GM12878 (cell line): ENCODE data around the gene PHACTR3. TPM values are rescaled to one million over a fixed set of nuclear protein-coding genes. Genes with fewer than 3 reads are reported as not detected.

Experiments
- ATAC-seq: fragments of 200-7000 bp; cut with Tn5 transposase; 3 replicates; pipeline ENCODE4 v1.9.1; 2020; ENCODE audit warnings: mild to moderate bottlenecking, moderate library complexity
- BruUV-seq: library from RNA; stranded (reverse); fragments of 400-500 nt; replicated peaks from 2 replicates; lab custom pipeline; 2021; lab: Mats Ljungman, UMichigan
- CTCF ChIA-PET: fragments of 300-600 bp; sonication (Branson Sonifier 250); formaldehyde crosslinking; extraction: SDS; loops from one replicate; lab custom pipeline; 2021; ENCODE audit warnings: inconsistent platforms; lab: Yijun Ruan, JAX
- POLR2A ChIA-PET: fragments of 350-600 bp; formaldehyde crosslinking; extraction: SDS; loops from one replicate; lab custom pipeline; 2021; ENCODE audit warnings: inconsistent platforms; lab: Charles Lee
- RAD21 ChIA-PET: fragments of 300-600 bp; sonication (Branson Sonifier 250); formaldehyde crosslinking; loops from one replicate; lab custom pipeline; 2023; ENCODE audit warnings: antibody characterized with exemption; ENCODE audit not compliant: unreplicated experiment; lab: Charles Lee
- SMC1A ChIA-PET: fragments of 300-600 bp; sonication (Branson Sonifier 250); formaldehyde crosslinking; loops from one replicate; lab custom pipeline; 2023; ENCODE audit not compliant: unreplicated experiment, uncharacterized antibody; lab: Charles Lee
- DNase-seq: peaks from one replicate; pipeline ENCODE4 v3.0.0-alpha.2; 2011; ENCODE audit warnings: low read depth, low spot score
- FAIRE-seq: peaks from 3 replicates; lab custom pipeline; 2011; peaks lifted over from hg19 to GRCh38; lab: Jason Lieb, UNC
- H2AFZ ChIP-seq: 2 replicates; pipeline ENCODE4 v1.6.0; 2011; ENCODE audit warnings: low read depth, low read length, control low read depth; ENCODE audit not compliant: control insufficient read depth
- H3K27ac ChIP-seq: 2 replicates; pipeline ENCODE4 v1.5.1; 2011; ENCODE audit warnings: control low read depth; ENCODE audit not compliant: control insufficient read depth, insufficient read depth
- H3K27me3 ChIP-seq, 2 experiments: replicated peaks in 1 of 2; 2 replicates each; pipeline versions ENCODE4 v1.6.0 to v1.6.1; 2011; ENCODE audit warnings: low read length in 1 of 2; ENCODE audit not compliant: control insufficient read depth in 2 of 2, insufficient read depth in 2 of 2
- H3K36me3 ChIP-seq, 2 experiments: 2 replicates each; pipeline ENCODE4 v1.5.1; 2011; ENCODE audit warnings: low read length in 1 of 2; ENCODE audit not compliant: control insufficient read depth in 2 of 2, insufficient read depth in 2 of 2
- H3K4me1 ChIP-seq: 2 replicates; pipeline ENCODE4 v1.6.1; 2011; ENCODE audit warnings: mild to moderate bottlenecking, low read length, moderate library complexity, mixed read lengths; ENCODE audit not compliant: control insufficient read depth, insufficient read depth
- H3K4me2 ChIP-seq: 2 replicates; pipeline ENCODE4 v1.6.0; 2011; ENCODE audit warnings: control low read depth; ENCODE audit not compliant: control insufficient read depth, insufficient read depth
- H3K4me3 ChIP-seq: fragments of 200-600 bp; sonication (generic); 2 replicates; pipeline ENCODE4 v1.5.1; 2016
- H3K79me2 ChIP-seq: 2 replicates; pipeline ENCODE4 v1.6.0; 2011; ENCODE audit warnings: low read length; ENCODE audit not compliant: control insufficient read depth, insufficient read depth
- H3K9ac ChIP-seq: 2 replicates; pipeline ENCODE4 v1.8.0; 2011; ENCODE audit warnings: low read length, control low read depth, mixed read lengths; ENCODE audit not compliant: control insufficient read depth, insufficient read depth
- H3K9me3 ChIP-seq: replicated peaks from 3 replicates; pipeline ENCODE4 v1.5.1; 2011; ENCODE audit warnings: mild to moderate bottlenecking, low read length; ENCODE audit not compliant: control insufficient read depth, insufficient read depth
- H4K20me1 ChIP-seq: 2 replicates; pipeline ENCODE4 v1.6.0; 2011; ENCODE audit not compliant: control insufficient read depth, insufficient read depth
- ASH2L ChIP-seq: fragments of 300-600, 200-600 bp; sonication (generic); IDR thresholded peaks from 2 replicates; pipeline ENCODE4 v1.6.1; 2017; ENCODE audit warnings: low read depth, mild to moderate bottlenecking, borderline replicate concordance
- CEBPB ChIP-seq, 2 experiments: fragments of 150-350 bp in 1 of 2; IDR thresholded peaks; 2 replicates each; pipeline ENCODE4 v1.6.1; 2012 to 2014; ENCODE audit warnings: low read depth in 2 of 2, low read length in 2 of 2, borderline replicate concordance in 1 of 2, inconsistent platforms in 1 of 2
- CEBPZ ChIP-seq: fragments of 150-350 bp; IDR thresholded peaks from 2 replicates; pipeline ENCODE4 v1.6.1; 2016; ENCODE audit warnings: low read depth, low read length
- FOS ChIP-seq: IDR thresholded peaks from 3 replicates; pipeline ENCODE4 v1.6.1; 2011; ENCODE audit warnings: borderline replicate concordance; ENCODE audit not compliant: insufficient read length; ENCODE audit errors: extremely low read depth
- ZBTB33 ChIP-seq: fragments of 450-650 bp; IDR thresholded peaks from 2 replicates; pipeline ENCODE4 v1.6.1; 2017; ENCODE audit warnings: mild to moderate bottlenecking
- ZNF207 ChIP-seq: fragments of 450-650 bp; IDR thresholded peaks from 2 replicates; pipeline ENCODE4 v1.6.1; 2014; ENCODE audit warnings: antibody characterized with exemption, mild to moderate bottlenecking, borderline replicate concordance
- ZNF622 ChIP-seq: fragments of 450-650 bp; IDR thresholded peaks from 2 replicates; pipeline ENCODE4 v1.6.1; 2017; ENCODE audit warnings: mild to moderate bottlenecking, inconsistent platforms
- WGBS: methylation state at CpG from one replicate; pipeline ENCODE4 v1.1.6; 2016; ENCODE audit warnings: low lambda C conversion rate; ENCODE audit not compliant: insufficient replicate concordance, insufficient coverage; ENCODE audit errors: missing lambda C conversion rate; 5-methylcytosine and 5-hydroxymethylcytosine counted together
- in situ Hi-C: fragments of 300-500 bp; cut with MboI; formaldehyde crosslinking; loops from 9 replicates; pipeline ENCODE4 v1.14.3; 2018; ENCODE audit warnings: mixed read lengths
- intact Hi-C: fragments of 100-400 bp; cut with micrococcal nuclease; formaldehyde crosslinking; loops from one replicate; pipeline ENCODE4 v1.14.2; 2022; ENCODE audit not compliant: unreplicated experiment
- polyA plus RNA-seq, 11 experiments: library from polyadenylated mRNA; depleted of rRNA in 4 of 11; unstranded in 6 of 11; stranded (reverse) in 5 of 11; fragments of >200 nt; fragmentation: Nextera tagmentation in 4 of 11; fragmentation: Illumina TruSeq in 1 of 11; extraction: Ambion mirVana in 4 of 11; extraction: Trizol in 1 of 11; gene quantifications; 1 replicate in 1 of 11; 2 replicates in 10 of 11; pipeline versions ENCODE4 v1.2.1 to v1.2.3, GENCODE V29; 2011 to 2016; ENCODE audit warnings: inconsistent platforms in 2 of 11, missing spikeins in 2 of 11, low read depth in 1 of 11
- total RNA-seq, 4 experiments: library from RNA; depleted of rRNA in 3 of 4; stranded (reverse); fragments of >200 nt in 3 of 4; fragmentation: Illumina TruSeq in 1 of 4; extraction: Trizol in 1 of 4; gene quantifications; 2 replicates each; pipeline versions ENCODE4 v1.2.1 to v1.2.3, GENCODE V29; 2013 to 2021
- TF ChIP-seq, protein P1 (sequence below): IDR thresholded peaks from 2 replicates; pipeline ENCODE4 v1.6.1; 2011; ENCODE audit warnings: low read depth, mild to moderate bottlenecking, low read length, moderate library complexity, borderline replicate concordance; ENCODE audit errors: extremely low read depth
- TF ChIP-seq, protein P2 (sequence below): IDR thresholded peaks from 2 replicates; pipeline ENCODE4 v1.6.1; 2012; ENCODE audit warnings: low read depth, low read length, improper control_type of control experiment
- TF ChIP-seq, protein P3 (sequence below): IDR thresholded peaks from 2 replicates; pipeline ENCODE4 v1.6.1; 2012; ENCODE audit warnings: mild to moderate bottlenecking, low read depth, low read length

The PHACTR3 gene
- total and polyA plus RNA-seq, 10 of the 15 experiments (the other 5 are each of a cell fraction or from before 2014, with no cell fraction given) = 0.17 to 2.7 (median 0.27) TPM; not detected in 1

- no peak for TF ChIP-seq ZBTB33
- no peak for TF ChIP-seq CEBPZ
These were observed 235.1 kb downstream of the PHACTR3 start (continued) for GRCh38 chr20:59839400-59839799.

DNA sequence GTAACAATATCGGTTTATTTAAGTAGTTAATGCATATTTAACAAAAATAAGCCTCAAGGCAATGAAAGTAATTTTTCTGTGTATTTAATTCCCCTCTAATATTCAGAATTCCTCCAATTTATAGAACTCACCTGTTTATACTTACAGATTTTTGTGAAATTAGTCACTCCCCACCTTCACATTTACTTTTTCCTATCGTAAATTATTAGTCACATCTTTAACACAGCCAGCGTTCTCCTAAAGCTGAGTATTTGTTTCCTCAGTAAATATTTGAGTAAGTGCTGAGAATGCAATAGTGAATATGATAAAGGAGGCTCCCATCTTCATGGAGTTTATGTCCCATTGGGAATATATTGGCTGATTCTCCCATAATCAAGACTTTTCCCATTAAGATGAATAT is 241.1 kb downstream of the PHACTR3 start:
- RAD21 ChIA-PET = interaction anchor here (1.9 kb wide), 1 partner anchor 62 kb away, joined by 6 read pairs; no protein-coding TSS in a partner anchor
- no TSS peak for BruUV-seq
- H3K79me2 ChIP-seq = no peaks in the 10 kb centered on the region
- intact Hi-C loops = no loop called here
- TF ChIP-seq ZNF207 = no peak
- TF ChIP-seq, protein P1, sequence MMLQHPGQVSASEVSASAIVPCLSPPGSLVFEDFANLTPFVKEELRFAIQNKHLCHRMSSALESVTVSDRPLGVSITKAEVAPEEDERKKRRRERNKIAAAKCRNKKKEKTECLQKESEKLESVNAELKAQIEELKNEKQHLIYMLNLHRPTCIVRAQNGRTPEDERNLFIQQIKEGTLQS = no peak
- TF ChIP-seq, protein P2, sequence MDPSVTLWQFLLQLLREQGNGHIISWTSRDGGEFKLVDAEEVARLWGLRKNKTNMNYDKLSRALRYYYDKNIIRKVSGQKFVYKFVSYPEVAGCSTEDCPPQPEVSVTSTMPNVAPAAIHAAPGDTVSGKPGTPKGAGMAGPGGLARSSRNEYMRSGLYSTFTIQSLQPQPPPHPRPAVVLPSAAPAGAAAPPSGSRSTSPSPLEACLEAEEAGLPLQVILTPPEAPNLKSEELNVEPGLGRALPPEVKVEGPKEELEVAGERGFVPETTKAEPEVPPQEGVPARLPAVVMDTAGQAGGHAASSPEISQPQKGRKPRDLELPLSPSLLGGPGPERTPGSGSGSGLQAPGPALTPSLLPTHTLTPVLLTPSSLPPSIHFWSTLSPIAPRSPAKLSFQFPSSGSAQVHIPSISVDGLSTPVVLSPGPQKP = no peak
- TF ChIP-seq CEBPB (IDR thresholded peaks at IDR 0.05; ENCODE audit: borderline replicate concordance in 1 of 2, low read depth in 2 of 2, low read length in 2 of 2) = no peak
- TF ChIP-seq, protein P3, sequence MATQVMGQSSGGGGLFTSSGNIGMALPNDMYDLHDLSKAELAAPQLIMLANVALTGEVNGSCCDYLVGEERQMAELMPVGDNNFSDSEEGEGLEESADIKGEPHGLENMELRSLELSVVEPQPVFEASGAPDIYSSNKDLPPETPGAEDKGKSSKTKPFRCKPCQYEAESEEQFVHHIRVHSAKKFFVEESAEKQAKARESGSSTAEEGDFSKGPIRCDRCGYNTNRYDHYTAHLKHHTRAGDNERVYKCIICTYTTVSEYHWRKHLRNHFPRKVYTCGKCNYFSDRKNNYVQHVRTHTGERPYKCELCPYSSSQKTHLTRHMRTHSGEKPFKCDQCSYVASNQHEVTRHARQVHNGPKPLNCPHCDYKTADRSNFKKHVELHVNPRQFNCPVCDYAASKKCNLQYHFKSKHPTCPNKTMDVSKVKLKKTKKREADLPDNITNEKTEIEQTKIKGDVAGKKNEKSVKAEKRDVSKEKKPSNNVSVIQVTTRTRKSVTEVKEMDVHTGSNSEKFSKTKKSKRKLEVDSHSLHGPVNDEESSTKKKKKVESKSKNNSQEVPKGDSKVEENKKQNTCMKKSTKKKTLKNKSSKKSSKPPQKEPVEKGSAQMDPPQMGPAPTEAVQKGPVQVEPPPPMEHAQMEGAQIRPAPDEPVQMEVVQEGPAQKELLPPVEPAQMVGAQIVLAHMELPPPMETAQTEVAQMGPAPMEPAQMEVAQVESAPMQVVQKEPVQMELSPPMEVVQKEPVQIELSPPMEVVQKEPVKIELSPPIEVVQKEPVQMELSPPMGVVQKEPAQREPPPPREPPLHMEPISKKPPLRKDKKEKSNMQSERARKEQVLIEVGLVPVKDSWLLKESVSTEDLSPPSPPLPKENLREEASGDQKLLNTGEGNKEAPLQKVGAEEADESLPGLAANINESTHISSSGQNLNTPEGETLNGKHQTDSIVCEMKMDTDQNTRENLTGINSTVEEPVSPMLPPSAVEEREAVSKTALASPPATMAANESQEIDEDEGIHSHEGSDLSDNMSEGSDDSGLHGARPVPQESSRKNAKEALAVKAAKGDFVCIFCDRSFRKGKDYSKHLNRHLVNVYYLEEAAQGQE = no peak
- no peak for TF ChIP-seq FOS
- no peak for TF ChIP-seq ASH2L
- no peak for TF ChIP-seq ZNF622
- TF ChIP-seq, all 136 proteins: peak for 0
- ChIA-PET POLR2A (no interaction called here), CTCF (no interaction called here), SMC1A (no interaction called here)
- FAIRE-seq = no peak
- WGBS = 28% methylated on average over 3 of the region's 3 CpGs
- Histone ChIP-seq H3K9ac (no peak overlapping the region), H4K20me1 (no peaks in the 10 kb centered on the region), H2AFZ (no peak overlapping the region), H3K36me3 (no peaks in the 10 kb centered on the region), H3K27me3 (no peaks in the 10 kb centered on the region), H3K4me1 (no peaks in the 10 kb centered on the region), H3K27ac (no peak overlapping the region), H3K4me2 (no peak overlapping the region), H3K4me3 (no peak overlapping the region), H3K9me3 (no peaks in the 10 kb centered on the region)
- no peak for ATAC-seq
- DNase-seq = no peak
- in situ Hi-C loops = no loop called here
